NCI-H2107 treated with DMSO at 0.1 percent for 48 hours (cell line): ENCODE data around the gene TRAPPC4.
A peak's percentile ranks its signal among the peaks of the same experiment; 100 is the strongest.
"Not testable (repeated sequence)": the region's sequence is repeated elsewhere in the genome, so short reads cannot be mapped to it uniquely, and the experiment has no call there.

Experiments
- DNase-seq: peaks from one replicate; lab custom pipeline; 2025; ENCODE audit not compliant: unreplicated experiment; lab: John Stamatoyannopoulos, UW

The TRAPPC4 gene

GRCh38 chr11:119018074-119018938 lies at the start of gene TRAPPC4, which contains the start of gene RPS25:
TSS of gene TRAPPC4 (plus strand) at chr11:119018766. CDS start at chr11:119018796, 30 bp downstream.
TSS of gene RPS25 (minus strand) at chr11:119018343. CDS start at chr11:119018284, 59 bp downstream.
- DNase-seq = peak; percentile 96

GRCh38 chr11:118969508-118969907 lies 49.1 kb upstream of the TRAPPC4 start:
- DNase-seq = not testable (repeated sequence)

GRCh38 chr11:118971646-118972045 lies 46.9 kb upstream of the TRAPPC4 start, which contains the start of gene FOXR1:
TSS of gene FOXR1 (plus strand) at chr11:118971761. CDS start at chr11:118971932, 171 bp downstream.
- no peak for DNase-seq

GRCh38 chr11:118973985-118974384 lies 44.6 kb upstream of the TRAPPC4 start:
- DNase-seq = no peak

- DNase-seq = no peak
Measured at GRCh38 chr11:118975771-118976709, 42.5 kb upstream of the TRAPPC4 start.

GRCh38 chr11:118979434-118979833 lies 39.1 kb upstream of the TRAPPC4 start:
- no peak for DNase-seq

GRCh38 chr11:118980191-118980881 lies 38.2 kb upstream of the TRAPPC4 start:
- DNase-seq = no peak

GRCh38 chr11:118984337-118984736 lies 34.2 kb upstream of the TRAPPC4 start:
- not testable (repeated sequence) for DNase-seq

- DNase-seq = no peak
Measured at GRCh38 chr11:118984825-118985224, 33.7 kb upstream of the TRAPPC4 start.

GRCh38 chr11:118988280-118988679 lies 30.3 kb upstream of the TRAPPC4 start:
- peak; percentile 37 for DNase-seq

GRCh38 chr11:118991486-118992038 lies 27.0 kb upstream of the TRAPPC4 start:
- not testable (repeated sequence) for DNase-seq

GRCh38 chr11:118996926-118997626 lies 21.5 kb upstream of the TRAPPC4 start:
- no peak for DNase-seq

GRCh38 chr11:118997627-118998387 lies 20.8 kb upstream of the TRAPPC4 start, which contains the start of gene CENATAC:
TSS of gene CENATAC (plus strand) at chr11:118998138. CDS start at chr11:118998198, 60 bp downstream.
- DNase-seq = peak; percentile 85

GRCh38 chr11:118998388-118998717 lies 20.2 kb upstream of the TRAPPC4 start:
- DNase-seq = no peak

- DNase-seq = no peak
Measured at GRCh38 chr11:118998822-118999221, 19.7 kb upstream of the TRAPPC4 start.

- no peak for DNase-seq
Measured at GRCh38 chr11:119000906-119001305, 17.7 kb upstream of the TRAPPC4 start.

- no peak for DNase-seq
Measured at GRCh38 chr11:119006656-119007055, 11.9 kb upstream of the TRAPPC4 start.

GRCh38 chr11:119011476-119012053 lies 7.0 kb upstream of the TRAPPC4 start:
- no peak for DNase-seq
